ENCODE results near the gene SLC22A24.
"Not testable (repeated sequence)": the region's sequence is repeated elsewhere in the genome, so short reads cannot be mapped to it uniquely, and the experiment has no call there.

GRCh38 chr11:63046203-63046602 lies 97.8 kb downstream of the SLC22A24 start:
- TF ChIP-seq EZH2 (IDR thresholded peaks at IDR 0.05; ENCODE audit: borderline replicate concordance, low read length); CTCF (IDR thresholded peaks at IDR 0.05; ENCODE audit: low read length): not testable (repeated sequence)

All from OCI-LY1 (cell line).